GM12878 (cell line): ENCODE results near the gene SLC34A3. TPM values are rescaled to one million over a fixed set of nuclear protein-coding genes. Genes with fewer than 3 reads are reported as not detected.

ENCODE experiments used
- ATAC-seq: fragments of 200-7000 bp; cut with Tn5 transposase; 3 replicates; pipeline ENCODE4 v1.9.1; 2020; ENCODE audit warnings: mild to moderate bottlenecking, moderate library complexity
- BruUV-seq: library from RNA; stranded (reverse); fragments of 400-500 nt; replicated peaks from 2 replicates; lab custom pipeline; 2021; lab: Mats Ljungman, UMichigan
- CTCF ChIA-PET: fragments of 300-600 bp; sonication (Branson Sonifier 250); formaldehyde crosslinking; extraction: SDS; loops from one replicate; lab custom pipeline; 2021; ENCODE audit warnings: inconsistent platforms; lab: Yijun Ruan, JAX
- POLR2A ChIA-PET: fragments of 350-600 bp; formaldehyde crosslinking; extraction: SDS; loops from one replicate; lab custom pipeline; 2021; ENCODE audit warnings: inconsistent platforms; lab: Charles Lee
- RAD21 ChIA-PET: fragments of 300-600 bp; sonication (Branson Sonifier 250); formaldehyde crosslinking; loops from one replicate; lab custom pipeline; 2023; ENCODE audit warnings: antibody characterized with exemption; ENCODE audit not compliant: unreplicated experiment; lab: Charles Lee
- SMC1A ChIA-PET: fragments of 300-600 bp; sonication (Branson Sonifier 250); formaldehyde crosslinking; loops from one replicate; lab custom pipeline; 2023; ENCODE audit not compliant: unreplicated experiment, uncharacterized antibody; lab: Charles Lee
- DNase-seq: peaks from one replicate; pipeline ENCODE4 v3.0.0-alpha.2; 2011; ENCODE audit warnings: low read depth, low spot score
- FAIRE-seq: peaks from 3 replicates; lab custom pipeline; 2011; peaks lifted over from hg19 to GRCh38; lab: Jason Lieb, UNC
- H2AFZ ChIP-seq: 2 replicates; pipeline ENCODE4 v1.6.0; 2011; ENCODE audit warnings: low read depth, low read length, control low read depth; ENCODE audit not compliant: control insufficient read depth
- H3K27ac ChIP-seq: 2 replicates; pipeline ENCODE4 v1.5.1; 2011; ENCODE audit warnings: control low read depth; ENCODE audit not compliant: control insufficient read depth, insufficient read depth
- H3K27me3 ChIP-seq, 2 experiments: replicated peaks in 1 of 2; 2 replicates each; pipeline versions ENCODE4 v1.6.0 to v1.6.1; 2011; ENCODE audit warnings: low read length in 1 of 2; ENCODE audit not compliant: control insufficient read depth in 2 of 2, insufficient read depth in 2 of 2
- H3K36me3 ChIP-seq, 2 experiments: 2 replicates each; pipeline ENCODE4 v1.5.1; 2011; ENCODE audit warnings: low read length in 1 of 2; ENCODE audit not compliant: control insufficient read depth in 2 of 2, insufficient read depth in 2 of 2
- H3K4me1 ChIP-seq: 2 replicates; pipeline ENCODE4 v1.6.1; 2011; ENCODE audit warnings: mild to moderate bottlenecking, low read length, moderate library complexity, mixed read lengths; ENCODE audit not compliant: control insufficient read depth, insufficient read depth
- H3K4me2 ChIP-seq: 2 replicates; pipeline ENCODE4 v1.6.0; 2011; ENCODE audit warnings: control low read depth; ENCODE audit not compliant: control insufficient read depth, insufficient read depth
- H3K4me3 ChIP-seq: fragments of 200-600 bp; sonication (generic); 2 replicates; pipeline ENCODE4 v1.5.1; 2016
- H3K79me2 ChIP-seq: 2 replicates; pipeline ENCODE4 v1.6.0; 2011; ENCODE audit warnings: low read length; ENCODE audit not compliant: control insufficient read depth, insufficient read depth
- H3K9ac ChIP-seq: 2 replicates; pipeline ENCODE4 v1.8.0; 2011; ENCODE audit warnings: low read length, control low read depth, mixed read lengths; ENCODE audit not compliant: control insufficient read depth, insufficient read depth
- H3K9me3 ChIP-seq: replicated peaks from 3 replicates; pipeline ENCODE4 v1.5.1; 2011; ENCODE audit warnings: mild to moderate bottlenecking, low read length; ENCODE audit not compliant: control insufficient read depth, insufficient read depth
- H4K20me1 ChIP-seq: 2 replicates; pipeline ENCODE4 v1.6.0; 2011; ENCODE audit not compliant: control insufficient read depth, insufficient read depth
- ATF7 ChIP-seq: fragments of 450-650 bp; IDR thresholded peaks from 2 replicates; pipeline ENCODE4 v1.6.1; 2016; ENCODE audit warnings: low read depth, mild to moderate bottlenecking
- CREB1 ChIP-seq: IDR thresholded peaks from 2 replicates; pipeline ENCODE4 v1.6.1; 2012; ENCODE audit warnings: low read depth, mild to moderate bottlenecking, inconsistent platforms
- EZH2 ChIP-seq: IDR thresholded peaks from 2 replicates; pipeline ENCODE4 v1.6.1; 2012; ENCODE audit warnings: low read depth, mild to moderate bottlenecking, control low read depth, inconsistent platforms, low read length, borderline replicate concordance; ENCODE audit not compliant: control insufficient read depth
- IKZF2 ChIP-seq, 2 experiments: fragments of 450-650 bp; IDR thresholded peaks; 2 replicates each; pipeline ENCODE4 v1.6.1; 2017; ENCODE audit warnings: mild to moderate bottlenecking in 2 of 2, moderate library complexity in 2 of 2
- IRF5 ChIP-seq: fragments of 450-650 bp; IDR thresholded peaks from 2 replicates; pipeline ENCODE4 v1.6.1; 2017; ENCODE audit warnings: borderline replicate concordance
- NFYB ChIP-seq: IDR thresholded peaks from 2 replicates; pipeline ENCODE4 v1.6.1; 2011; ENCODE audit warnings: low read depth, mild to moderate bottlenecking, low read length, improper control_type of control experiment, moderate library complexity; ENCODE audit not compliant: insufficient read depth
- SMAD1 ChIP-seq: fragments of 450-650 bp; IDR thresholded peaks from 2 replicates; pipeline ENCODE4 v1.6.1; 2018; ENCODE audit warnings: mild to moderate bottlenecking, low read depth; ENCODE audit not compliant: partially characterized antibody
- SREBF2 ChIP-seq: IDR thresholded peaks from 2 replicates; pipeline ENCODE4 v1.6.1; 2012; ENCODE audit warnings: mild to moderate bottlenecking, low read length
- SUZ12 ChIP-seq: fragments of 200-600 bp; sonication (generic); IDR thresholded peaks from one replicate; pipeline ENCODE4 v1.6.1; 2018; ENCODE audit warnings: antibody characterized with exemption, mild to moderate bottlenecking; ENCODE audit not compliant: unreplicated experiment
- TAF1 ChIP-seq: IDR thresholded peaks from 2 replicates; pipeline ENCODE4 v1.6.1; 2011; ENCODE audit warnings: mild to moderate bottlenecking, low read depth, low read length, borderline replicate concordance
- TCF3 ChIP-seq: IDR thresholded peaks from 2 replicates; pipeline ENCODE4 v1.6.1; 2012; ENCODE audit warnings: low read depth, mild to moderate bottlenecking, low read length, borderline replicate concordance; ENCODE audit not compliant: insufficient read depth
- ZBTB11 ChIP-seq: fragments of 450-650 bp; formaldehyde crosslinking; IDR thresholded peaks from 2 replicates; pipeline ENCODE4 v1.5.0; 2022; ENCODE audit warnings: mild to moderate bottlenecking, missing genetic modification characterization
- ZZZ3 ChIP-seq: IDR thresholded peaks from 2 replicates; pipeline ENCODE4 v1.6.1; 2011; ENCODE audit warnings: low read depth; ENCODE audit not compliant: control insufficient read depth, insufficient read length
- WGBS: methylation state at CpG from one replicate; pipeline ENCODE4 v1.1.6; 2016; ENCODE audit warnings: low lambda C conversion rate; ENCODE audit not compliant: insufficient replicate concordance, insufficient coverage; ENCODE audit errors: missing lambda C conversion rate; 5-methylcytosine and 5-hydroxymethylcytosine counted together
- in situ Hi-C: fragments of 300-500 bp; cut with MboI; formaldehyde crosslinking; loops from 9 replicates; pipeline ENCODE4 v1.14.3; 2018; ENCODE audit warnings: mixed read lengths
- intact Hi-C: fragments of 100-400 bp; cut with micrococcal nuclease; formaldehyde crosslinking; loops from one replicate; pipeline ENCODE4 v1.14.2; 2022; ENCODE audit not compliant: unreplicated experiment
- polyA plus RNA-seq, 11 experiments: library from polyadenylated mRNA; depleted of rRNA in 4 of 11; unstranded in 6 of 11; stranded (reverse) in 5 of 11; fragments of >200 nt; fragmentation: Nextera tagmentation in 4 of 11; fragmentation: Illumina TruSeq in 1 of 11; extraction: Ambion mirVana in 4 of 11; extraction: Trizol in 1 of 11; gene quantifications; 1 replicate in 1 of 11; 2 replicates in 10 of 11; pipeline versions ENCODE4 v1.2.1 to v1.2.3, GENCODE V29; 2011 to 2016; ENCODE audit warnings: inconsistent platforms in 2 of 11, missing spikeins in 2 of 11, low read depth in 1 of 11
- total RNA-seq, 4 experiments: library from RNA; depleted of rRNA in 3 of 4; stranded (reverse); fragments of >200 nt in 3 of 4; fragmentation: Illumina TruSeq in 1 of 4; extraction: Trizol in 1 of 4; gene quantifications; 2 replicates each; pipeline versions ENCODE4 v1.2.1 to v1.2.3, GENCODE V29; 2013 to 2021
- TF ChIP-seq, protein P1 (sequence below): fragments of 450-650 bp; IDR thresholded peaks from 2 replicates; pipeline ENCODE4 v1.6.1; 2016; ENCODE audit warnings: mild to moderate bottlenecking
- TF ChIP-seq, protein P2 (sequence below): IDR thresholded peaks from 2 replicates; pipeline ENCODE4 v1.6.1; 2012; ENCODE audit warnings: low read depth, low read length, improper control_type of control experiment

The SLC34A3 gene
- total and polyA plus RNA-seq, 10 of the 15 experiments (the other 5 are each of a cell fraction or from before 2014, with no cell fraction given) = not detected

GRCh38 chr9:137232510-137232909 is 1.8 kb downstream of the SLC34A3 start (continued):
- TF ChIP-seq IKZF2 (IDR thresholded peaks at IDR 0.05) (no peak), IRF5 (no peak), TAF1 (no peak), ZZZ3 (no peak), NFYB (no peak), CREB1 (no peak), ATF7 (no peak), SMAD1 (no peak), SREBF2 (no peak)

DNA sequence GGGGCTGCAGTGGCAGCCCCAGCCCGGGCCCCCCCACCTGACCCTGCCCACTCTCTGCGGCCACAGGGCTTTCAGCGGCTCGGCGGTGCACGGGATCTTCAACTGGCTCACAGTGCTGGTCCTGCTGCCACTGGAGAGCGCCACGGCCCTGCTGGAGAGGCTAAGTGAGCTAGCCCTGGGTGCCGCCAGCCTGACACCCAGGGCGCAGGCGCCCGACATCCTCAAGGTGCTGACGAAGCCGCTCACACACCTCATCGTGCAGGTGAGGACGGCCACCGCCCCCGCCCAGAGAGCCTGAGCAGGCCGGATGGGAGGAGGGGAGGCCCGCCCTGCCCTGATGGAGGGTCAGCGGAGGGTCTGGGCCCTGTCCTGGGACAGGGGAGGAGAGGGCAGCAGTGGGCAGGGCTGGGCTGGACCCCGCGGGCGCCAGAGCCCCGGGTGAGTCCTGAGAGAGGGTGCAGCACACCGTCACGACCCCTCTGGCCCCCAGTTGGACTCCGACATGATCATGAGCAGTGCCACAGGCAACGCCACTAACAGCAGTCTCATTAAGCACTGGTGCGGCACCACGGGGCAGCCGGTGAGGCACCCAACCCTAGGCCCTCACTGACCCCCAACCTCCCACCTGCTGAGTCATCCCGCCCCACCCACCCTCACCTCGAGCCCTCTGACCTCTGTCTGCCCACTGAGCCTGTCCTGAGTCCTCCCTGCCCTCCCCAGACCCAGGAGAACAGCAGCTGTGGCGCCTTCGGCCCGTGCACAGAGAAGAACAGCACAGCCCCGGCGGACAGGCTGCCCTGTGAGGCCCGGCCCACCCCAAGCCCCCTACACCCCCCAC is 2.7 kb downstream of the SLC34A3 start:
- ATAC-seq = no peak
- Histone ChIP-seq H3K4me2 (no peak overlapping the region), H3K36me3 (no peaks in the 10 kb centered on the region), H3K9ac (no peak overlapping the region), H3K27me3 (no peaks in the 10 kb centered on the region), H3K79me2 (no peaks in the 10 kb centered on the region; the same call in 1 of the 2 replicates), H3K27ac (no peak overlapping the region), H3K4me1 (peaks cover 19% of the 10 kb centered on the region), H3K9me3 (no peaks in the 10 kb centered on the region), H4K20me1 (no peaks in the 10 kb centered on the region), H3K4me3 (no peak overlapping the region), H2AFZ (no peak overlapping the region)
- DNase-seq = no peak
- SMC1A ChIA-PET = no interaction called here
- no peak for FAIRE-seq
- intact Hi-C loops = no loop called here
- in situ Hi-C loops = no loop called here
- no TSS peak for BruUV-seq
- CTCF ChIA-PET = no interaction called here
- RAD21 ChIA-PET = no interaction called here
- POLR2A ChIA-PET = no interaction called here
- WGBS = 32% methylated on average over 27 of the region's 40 CpGs
- TF ChIP-seq ZBTB11 (no peak), EZH2 (no peak), TCF3 (no peak), TAF1 (no peak), IKZF2 (IDR thresholded peaks at IDR 0.05) (no peak), SUZ12 (no peak)
- TF ChIP-seq, protein P1, sequence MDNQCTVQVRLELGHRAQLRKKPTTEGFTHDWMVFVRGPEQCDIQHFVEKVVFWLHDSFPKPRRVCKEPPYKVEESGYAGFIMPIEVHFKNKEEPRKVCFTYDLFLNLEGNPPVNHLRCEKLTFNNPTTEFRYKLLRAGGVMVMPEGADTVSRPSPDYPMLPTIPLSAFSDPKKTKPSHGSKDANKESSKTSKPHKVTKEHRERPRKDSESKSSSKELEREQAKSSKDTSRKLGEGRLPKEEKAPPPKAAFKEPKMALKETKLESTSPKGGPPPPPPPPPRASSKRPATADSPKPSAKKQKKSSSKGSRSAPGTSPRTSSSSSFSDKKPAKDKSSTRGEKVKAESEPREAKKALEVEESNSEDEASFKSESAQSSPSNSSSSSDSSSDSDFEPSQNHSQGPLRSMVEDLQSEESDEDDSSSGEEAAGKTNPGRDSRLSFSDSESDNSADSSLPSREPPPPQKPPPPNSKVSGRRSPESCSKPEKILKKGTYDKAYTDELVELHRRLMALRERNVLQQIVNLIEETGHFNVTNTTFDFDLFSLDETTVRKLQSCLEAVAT = no peak
- TF ChIP-seq, protein P2, sequence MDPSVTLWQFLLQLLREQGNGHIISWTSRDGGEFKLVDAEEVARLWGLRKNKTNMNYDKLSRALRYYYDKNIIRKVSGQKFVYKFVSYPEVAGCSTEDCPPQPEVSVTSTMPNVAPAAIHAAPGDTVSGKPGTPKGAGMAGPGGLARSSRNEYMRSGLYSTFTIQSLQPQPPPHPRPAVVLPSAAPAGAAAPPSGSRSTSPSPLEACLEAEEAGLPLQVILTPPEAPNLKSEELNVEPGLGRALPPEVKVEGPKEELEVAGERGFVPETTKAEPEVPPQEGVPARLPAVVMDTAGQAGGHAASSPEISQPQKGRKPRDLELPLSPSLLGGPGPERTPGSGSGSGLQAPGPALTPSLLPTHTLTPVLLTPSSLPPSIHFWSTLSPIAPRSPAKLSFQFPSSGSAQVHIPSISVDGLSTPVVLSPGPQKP = no peak
